Measurements from ENCODE around the gene FOXL3.

FOXL3 gene

DNA sequence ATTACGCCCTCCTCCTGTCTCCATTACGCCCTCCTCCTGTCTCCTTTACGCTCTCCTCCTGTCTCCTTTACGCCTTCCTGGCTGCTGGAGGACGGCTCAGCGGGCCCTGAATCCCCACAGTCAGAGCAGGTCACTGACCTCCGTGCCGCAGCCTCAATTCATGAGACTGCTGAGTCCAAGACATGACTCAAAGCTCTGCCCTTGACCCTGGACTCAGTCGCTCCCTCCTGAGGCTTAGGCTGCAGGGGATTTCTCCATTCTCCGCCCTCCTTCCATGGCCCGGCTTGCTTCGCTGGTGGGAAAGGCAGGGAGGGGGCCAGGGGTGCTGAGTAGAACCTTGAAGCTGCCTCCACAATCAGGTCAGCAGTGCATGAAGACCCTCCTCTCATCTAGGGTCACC, 21.0 kb upstream of the FOXL3 start:
- H3K4me3 ChIP-seq (ENCODE audit: low read depth, low read length): no peak overlapping the region
- TF ChIP-seq, protein P1, sequence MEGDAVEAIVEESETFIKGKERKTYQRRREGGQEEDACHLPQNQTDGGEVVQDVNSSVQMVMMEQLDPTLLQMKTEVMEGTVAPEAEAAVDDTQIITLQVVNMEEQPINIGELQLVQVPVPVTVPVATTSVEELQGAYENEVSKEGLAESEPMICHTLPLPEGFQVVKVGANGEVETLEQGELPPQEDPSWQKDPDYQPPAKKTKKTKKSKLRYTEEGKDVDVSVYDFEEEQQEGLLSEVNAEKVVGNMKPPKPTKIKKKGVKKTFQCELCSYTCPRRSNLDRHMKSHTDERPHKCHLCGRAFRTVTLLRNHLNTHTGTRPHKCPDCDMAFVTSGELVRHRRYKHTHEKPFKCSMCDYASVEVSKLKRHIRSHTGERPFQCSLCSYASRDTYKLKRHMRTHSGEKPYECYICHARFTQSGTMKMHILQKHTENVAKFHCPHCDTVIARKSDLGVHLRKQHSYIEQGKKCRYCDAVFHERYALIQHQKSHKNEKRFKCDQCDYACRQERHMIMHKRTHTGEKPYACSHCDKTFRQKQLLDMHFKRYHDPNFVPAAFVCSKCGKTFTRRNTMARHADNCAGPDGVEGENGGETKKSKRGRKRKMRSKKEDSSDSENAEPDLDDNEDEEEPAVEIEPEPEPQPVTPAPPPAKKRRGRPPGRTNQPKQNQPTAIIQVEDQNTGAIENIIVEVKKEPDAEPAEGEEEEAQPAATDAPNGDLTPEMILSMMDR (IDR thresholded peaks at IDR 0.05; ENCODE audit: low read depth, low read length): no peak
- in situ Hi-C loops (cut with HindIII; ENCODE audit: low sequenced_read_pairs): no loop called here
- no peak for DNase-seq (ENCODE audit: low read depth, low spot score)

DNA sequence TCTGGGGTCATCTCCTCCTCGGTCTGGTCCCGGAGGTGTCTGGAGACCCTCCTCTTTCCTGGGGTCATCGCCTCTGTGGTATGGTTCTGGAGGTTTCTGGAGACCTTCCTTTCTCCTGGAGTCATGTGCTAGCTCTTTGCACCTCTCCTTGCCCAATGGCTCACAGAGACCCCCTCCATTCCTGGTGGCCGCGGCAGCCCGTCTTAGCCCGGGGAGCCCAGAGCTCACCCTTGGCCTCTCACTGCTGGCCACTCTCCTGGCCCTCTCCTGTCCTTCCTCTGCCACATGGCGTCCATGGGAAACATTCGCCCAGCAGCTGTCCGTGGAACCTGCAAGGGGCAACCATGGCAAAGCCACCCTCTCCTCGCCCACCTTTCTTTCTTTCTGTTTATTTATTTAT, 20.2 kb upstream of the FOXL3 start:
- no peak overlapping the region for H3K4me3 ChIP-seq (ENCODE audit: low read depth, low read length)
- TF ChIP-seq, protein P1 (IDR thresholded peaks at IDR 0.05; ENCODE audit: low read depth, low read length): no peak
- DNase-seq (ENCODE audit: low read depth, low spot score): no peak
- in situ Hi-C loops (cut with HindIII; ENCODE audit: low sequenced_read_pairs): no loop called here

DNA sequence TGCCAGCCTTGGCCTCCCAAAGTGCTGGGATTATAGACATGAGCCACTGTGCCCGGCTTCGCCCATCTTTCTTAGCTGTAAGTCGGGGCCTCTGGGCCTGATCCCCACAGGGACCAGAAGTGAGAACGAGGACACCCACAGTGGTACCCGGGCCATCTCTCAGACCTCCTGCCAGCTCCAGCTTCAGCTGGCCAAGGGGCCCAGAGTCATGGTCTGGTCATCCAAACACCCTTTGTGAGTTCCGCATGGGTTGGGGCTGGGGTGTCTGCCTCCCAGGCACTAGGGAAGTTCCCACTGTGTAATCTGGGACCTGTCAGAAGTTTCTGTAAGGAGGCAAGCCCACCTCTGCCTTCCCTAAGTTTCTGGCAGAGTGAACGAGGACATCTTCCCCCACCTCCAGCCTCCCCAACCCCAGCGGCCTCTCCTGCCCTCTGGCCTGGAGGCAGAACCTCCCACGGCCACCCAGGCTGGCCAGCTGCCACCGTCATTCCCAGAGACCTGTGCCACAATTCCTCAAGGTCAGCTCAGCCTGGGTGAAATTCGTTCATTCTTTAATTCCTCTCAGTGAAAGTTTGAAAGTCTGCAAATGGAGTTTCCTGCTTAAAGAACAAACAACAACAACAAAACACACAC, 19.5 kb upstream of the FOXL3 start:
- in situ Hi-C loops (cut with HindIII; ENCODE audit: low sequenced_read_pairs): no loop called here
- no peak for DNase-seq (ENCODE audit: low read depth, low spot score)
- TF ChIP-seq, protein P1 (IDR thresholded peaks at IDR 0.05; ENCODE audit: low read depth, low read length): no peak
- H3K4me3 ChIP-seq (ENCODE audit: low read depth, low read length): no peak overlapping the region

DNA sequence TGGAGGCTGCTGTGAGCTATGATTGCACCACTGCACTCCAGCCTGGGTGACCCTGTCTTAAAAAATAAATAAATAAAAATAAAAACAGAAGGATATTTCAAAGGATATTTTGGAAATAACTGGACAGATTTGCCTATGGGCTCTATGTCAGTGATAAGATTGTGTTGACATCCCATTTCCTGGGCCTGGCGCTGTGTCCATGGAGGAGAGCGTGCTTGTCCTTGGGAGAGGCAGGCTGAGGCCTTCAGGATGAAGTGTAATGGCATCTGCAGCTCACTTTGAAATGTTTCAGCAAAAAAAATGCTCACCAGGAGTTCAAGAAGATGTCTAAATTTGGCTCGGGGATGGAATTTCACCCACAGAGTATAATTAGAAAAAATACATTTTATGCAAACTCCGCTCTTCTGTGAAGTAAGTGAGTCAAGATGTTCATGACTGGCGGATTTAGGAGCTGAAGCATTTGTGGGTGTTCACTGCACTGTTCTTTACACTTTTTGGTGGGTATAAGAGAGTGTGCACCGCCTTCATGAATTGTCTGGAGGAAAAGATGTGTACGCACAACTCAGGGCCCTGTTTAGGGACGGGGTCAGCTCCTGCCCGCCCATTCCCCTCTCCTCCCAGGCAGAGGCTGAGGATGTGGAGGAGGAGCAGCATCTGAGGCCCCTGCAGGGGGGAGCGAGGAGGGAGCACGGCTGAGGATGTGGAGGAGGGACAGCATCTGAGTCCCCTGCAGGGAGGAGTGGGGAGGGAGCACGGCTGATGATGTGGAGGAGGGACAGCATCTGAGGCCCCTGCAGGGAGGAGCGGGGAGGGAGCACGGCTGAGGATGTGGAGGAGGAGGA, 18.5 kb upstream of the FOXL3 start:
- H3K4me3 ChIP-seq (ENCODE audit: low read depth, low read length): no peak overlapping the region
- in situ Hi-C loops (cut with HindIII; ENCODE audit: low sequenced_read_pairs): no loop called here
- TF ChIP-seq, protein P1 (IDR thresholded peaks at IDR 0.05; ENCODE audit: low read depth, low read length): no peak

DNA sequence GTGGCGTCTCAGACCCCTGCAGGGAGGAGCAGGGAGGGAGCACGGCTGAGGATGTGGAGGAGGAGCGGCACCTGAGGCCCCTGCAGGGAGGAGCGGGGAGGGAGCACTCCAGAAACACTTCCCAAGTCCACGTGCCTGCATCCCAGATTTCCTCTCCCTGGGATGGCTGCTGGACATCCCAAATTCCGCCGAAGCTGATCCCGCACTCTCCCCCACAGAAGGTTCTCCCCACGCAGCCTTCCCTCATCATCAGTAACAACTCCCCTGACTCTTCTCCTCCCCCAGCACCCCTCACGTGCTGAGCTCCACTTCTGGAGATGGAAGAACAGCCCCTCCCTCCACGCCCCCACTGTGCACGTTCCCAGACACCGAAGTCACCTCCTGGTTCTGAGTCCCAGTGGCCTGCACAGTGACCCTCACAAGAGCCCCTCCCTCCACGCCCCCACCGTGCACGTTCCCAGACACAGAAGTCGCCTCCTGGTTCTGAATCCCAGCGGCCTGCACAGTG, 17.8 kb upstream of the FOXL3 start:
- DNase-seq (ENCODE audit: low read depth, low spot score): no peak
- no peak overlapping the region for H3K4me3 ChIP-seq (ENCODE audit: low read depth, low read length)
- in situ Hi-C loops (cut with HindIII; ENCODE audit: low sequenced_read_pairs): no loop called here
- TF ChIP-seq, protein P1 (IDR thresholded peaks at IDR 0.05; ENCODE audit: low read depth, low read length): no peak

More for the DNA sequence above, 18.5 kb upstream of the FOXL3 start:
- DNase-seq (ENCODE audit: low read depth, low spot score): no peak

DNA sequence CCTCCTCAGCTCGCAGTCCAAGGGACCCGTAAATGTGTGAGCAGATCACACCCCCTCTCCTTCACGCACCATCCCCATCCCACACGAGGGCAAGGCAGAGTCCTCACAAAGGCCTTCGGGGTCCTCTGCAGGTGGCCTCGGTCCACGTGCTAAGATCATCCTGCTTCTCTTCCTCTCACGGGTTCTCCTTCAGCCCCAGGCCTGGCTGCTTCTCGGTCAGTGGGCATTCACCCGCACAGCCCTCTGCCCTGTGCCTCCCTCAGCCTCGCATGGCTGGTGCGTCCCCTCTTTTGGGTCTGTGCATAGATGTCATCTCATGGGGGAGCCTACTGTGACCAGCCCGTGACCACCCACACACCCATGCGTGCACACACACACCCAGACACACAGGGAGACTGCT, 17.3 kb upstream of the FOXL3 start:
- DNase-seq (ENCODE audit: low read depth, low spot score): no peak
- TF ChIP-seq, protein P1 (IDR thresholded peaks at IDR 0.05; ENCODE audit: low read depth, low read length): no peak
- in situ Hi-C loops (cut with HindIII; ENCODE audit: low sequenced_read_pairs): no loop called here
- no peak overlapping the region for H3K4me3 ChIP-seq (ENCODE audit: low read depth, low read length)

Measured in astrocyte of the spinal cord (primary cell).